Endothelial cell of umbilical vein (primary cell): ENCODE results near the gene ALDH1A2. TPM values are rescaled to one million over a fixed set of nuclear protein-coding genes. Genes with fewer than 3 reads are reported as not detected.

ENCODE experiments used
- BruUV-seq: library from RNA; stranded (reverse); fragments of 400-500 nt; replicated peaks from 2 replicates; lab custom pipeline; 2021; lab: Mats Ljungman, UMichigan
- CTCF ChIA-PET: fragments of 300-600, 350-600 bp; sonication (Branson Sonifier 250); formaldehyde crosslinking; loops from one replicate; lab custom pipeline; 2021; ENCODE audit warnings: antibody characterized with exemption, inconsistent platforms; lab: Charles Lee
- POLR2A ChIA-PET: fragments of 300-600, 350-600 bp; sonication (Branson Sonifier 250); formaldehyde crosslinking; loops from one replicate; lab custom pipeline; 2021; ENCODE audit warnings: antibody characterized with exemption, inconsistent platforms; lab: Charles Lee
- DNase-seq: peaks from one replicate; pipeline ENCODE4 v3.0.0-alpha.2; 2011; ENCODE audit warnings: low read depth, low spot score
- FAIRE-seq: peaks from 2 replicates; lab custom pipeline; 2011; peaks lifted over from hg19 to GRCh38; lab: Jason Lieb, UNC
- H2AFZ ChIP-seq: 2 replicates; pipeline ENCODE4 v1.6.0; 2012; ENCODE audit warnings: low read depth, low read length, control low read depth, inconsistent platforms
- H3K27ac ChIP-seq: 2 replicates; pipeline ENCODE4 v1.5.1; 2011; ENCODE audit warnings: low read depth, mild to moderate bottlenecking, control low read depth, low read length, moderate library complexity; ENCODE audit not compliant: insufficient read depth
- H3K27me3 ChIP-seq, 2 experiments: 2 replicates each; pipeline versions ENCODE4 v1.6.0 to v1.6.1; 2011; ENCODE audit warnings: low read length in 2 of 2, mixed read lengths in 1 of 2; ENCODE audit not compliant: control insufficient read depth in 2 of 2, insufficient read depth in 2 of 2
- H3K36me3 ChIP-seq, 2 experiments: 2 replicates in 1 of 2; 3 replicates in 1 of 2; pipeline ENCODE4 v1.5.1; 2011; ENCODE audit warnings: low read length in 2 of 2, mild to moderate bottlenecking in 1 of 2, moderate library complexity in 1 of 2; ENCODE audit not compliant: control insufficient read depth in 2 of 2, insufficient read depth in 2 of 2; ENCODE audit errors: extremely low read depth in 1 of 2
- H3K4me1 ChIP-seq: 3 replicates; pipeline ENCODE4 v1.5.1; 2011; ENCODE audit warnings: mild to moderate bottlenecking, low read length; ENCODE audit not compliant: control insufficient read depth, insufficient read depth; ENCODE audit errors: extremely low read depth
- H3K4me2 ChIP-seq: 2 replicates; pipeline ENCODE4 v1.6.1; 2011; ENCODE audit warnings: low read length, control low read depth, mixed read lengths; ENCODE audit not compliant: insufficient read depth
- H3K4me3 ChIP-seq, 3 experiments: fragments of 200-600 bp in 1 of 3; sonication (generic), shearing (Covaris generic) in 1 of 3; replicated peaks in 1 of 3; 2 replicates each; pipeline ENCODE4 v1.5.1; 2011 to 2016; ENCODE audit warnings: control low read depth in 3 of 3, low read length in 3 of 3, mild to moderate bottlenecking in 2 of 3, inconsistent platforms in 1 of 3, low read depth in 1 of 3, moderate library complexity in 1 of 3; ENCODE audit not compliant: insufficient read depth in 1 of 3
- H3K79me2 ChIP-seq: 2 replicates; pipeline ENCODE4 v1.6.0; 2012; ENCODE audit warnings: low read length, inconsistent platforms; ENCODE audit not compliant: control insufficient read depth, insufficient read depth
- H3K9ac ChIP-seq: replicated peaks from 2 replicates; pipeline ENCODE3; 2011; ENCODE audit warnings: low read length, control low read depth; ENCODE audit not compliant: insufficient read depth; ENCODE audit errors: extremely low read depth
- H3K9me1 ChIP-seq: replicated peaks from 3 replicates; pipeline ENCODE4 v1.6.0; 2011; ENCODE audit warnings: mild to moderate bottlenecking, low read length; ENCODE audit not compliant: control insufficient read depth, insufficient read depth; ENCODE audit errors: extremely low read depth
- H3K9me3 ChIP-seq: replicated peaks from 2 replicates; pipeline ENCODE4 v1.5.1; 2012; ENCODE audit warnings: low read length, inconsistent platforms; ENCODE audit not compliant: control insufficient read depth, insufficient read depth
- H4K20me1 ChIP-seq: replicated peaks from 2 replicates; pipeline ENCODE3; 2011; ENCODE audit warnings: mild to moderate bottlenecking, low read length; ENCODE audit not compliant: control insufficient read depth, insufficient read depth; ENCODE audit errors: extremely low read depth
- EZH2 ChIP-seq: IDR thresholded peaks from 2 replicates; pipeline ENCODE4 v1.6.1; 2012; ENCODE audit warnings: borderline replicate concordance, low read depth, mild to moderate bottlenecking, moderate library complexity, low read length, inconsistent platforms; ENCODE audit not compliant: severe bottlenecking
- FOS ChIP-seq: IDR thresholded peaks from 2 replicates; pipeline ENCODE4 v1.6.1; 2011; ENCODE audit warnings: mild to moderate bottlenecking, low read length, moderate library complexity, borderline replicate concordance; ENCODE audit not compliant: insufficient read depth
- GATA2 ChIP-seq: IDR thresholded peaks from 2 replicates; pipeline ENCODE4 v1.7.0; 2011; ENCODE audit warnings: low read depth, mild to moderate bottlenecking, moderate library complexity, mixed read lengths, low read length; ENCODE audit not compliant: insufficient read length, insufficient read depth
- JUN ChIP-seq: IDR thresholded peaks from 2 replicates; pipeline ENCODE4 v1.6.1; 2011; ENCODE audit warnings: borderline replicate concordance, low read depth; ENCODE audit not compliant: insufficient read length, insufficient read depth
- MYC ChIP-seq: IDR thresholded peaks from one replicate; pipeline ENCODE4 v1.6.1; 2011; ENCODE audit warnings: mild to moderate bottlenecking, low read depth, low read length
- POLR2A ChIP-seq: IDR thresholded peaks from 2 replicates; pipeline ENCODE4 v1.6.1; 2012; ENCODE audit warnings: low read depth, mild to moderate bottlenecking, control low read depth, low read length
- POLR2AphosphoS5 ChIP-seq: IDR thresholded peaks from 2 replicates; pipeline ENCODE4 v1.6.1; 2012; ENCODE audit warnings: low read depth, mild to moderate bottlenecking, control low read depth, low read length, moderate library complexity; ENCODE audit not compliant: insufficient read depth
- dilution Hi-C: fragments of 300-500 bp; cut with MboI; formaldehyde crosslinking; loops from one replicate; pipeline ENCODE4 v1.15.0; 2019; ENCODE audit warnings: low sequenced_read_pairs; ENCODE audit not compliant: extremely low pct_ligation_motif_present
- intact Hi-C: fragments of 100-400 bp; cut with micrococcal nuclease; formaldehyde crosslinking; loops from one replicate; pipeline ENCODE4 v1.10.0; 2022
- polyA plus RNA-seq, 4 experiments: library from polyadenylated mRNA; depleted of rRNA in 3 of 4; stranded (reverse) in 3 of 4; unstranded in 1 of 4; fragments of >200 nt; gene quantifications; 2 replicates each; pipeline versions ENCODE4 v1.2.1 to v1.2.3, GENCODE V29; 2011 to 2012; ENCODE audit warnings: missing spikeins in 1 of 4
- total RNA-seq: library from RNA; stranded (reverse); gene quantifications from 2 replicates; pipeline ENCODE4 v1.2.3, GENCODE V29; 2021
- TF ChIP-seq, protein P1 (sequence below): IDR thresholded peaks from 2 replicates; pipeline ENCODE4 v1.6.1; 2011; ENCODE audit not compliant: insufficient read depth, insufficient read length
- TF ChIP-seq, protein P2 (sequence below), 2 donors: IDR thresholded peaks; 1 replicate in 1 of 2; 2 replicates in 1 of 2; pipeline ENCODE4 v1.5.1; 2011; ENCODE audit warnings: low read length in 2 of 2, mild to moderate bottlenecking in 2 of 2, moderate library complexity in 2 of 2, control low read depth in 1 of 2, inconsistent platforms in 1 of 2, low read depth in 1 of 2; ENCODE audit not compliant: insufficient read depth in 1 of 2; ENCODE audit errors: extremely low read depth in 1 of 2

ALDH1A2 gene
- total and polyA plus RNA-seq, 2 donors (not counting 3 experiments of a cell fraction or from before 2014, with no cell fraction given) = 16.3 to 34.9 TPM

- Histone ChIP-seq H3K9ac (no peak overlapping the region), H4K20me1 (peaks cover 2% of the 10 kb centered on the region), H3K27ac (no peak overlapping the region), H3K4me3 (no peak overlapping the region), H3K9me3 (no peaks in the 10 kb centered on the region), H3K9me1 (no peaks in the 10 kb centered on the region), H3K27me3 (peaks cover 0 to 5% of the 10 kb centered on the region in 2 experiments), H3K36me3 (no peaks in the 10 kb centered on the region), H2AFZ (no peak overlapping the region), H3K79me2 (no peaks in the 10 kb centered on the region), H3K4me2 (no peak overlapping the region), H3K4me1 (no peaks in the 10 kb centered on the region)
- dilution Hi-C loops = no loop called here
- POLR2A ChIA-PET = no interaction called here
- CTCF ChIA-PET = no interaction called here
- TF ChIP-seq GATA2 (no peak), MYC (no peak), EZH2 (no peak), FOS (no peak), JUN (no peak), POLR2A (no peak), POLR2AphosphoS5 (no peak)
- TF ChIP-seq, protein P1, sequence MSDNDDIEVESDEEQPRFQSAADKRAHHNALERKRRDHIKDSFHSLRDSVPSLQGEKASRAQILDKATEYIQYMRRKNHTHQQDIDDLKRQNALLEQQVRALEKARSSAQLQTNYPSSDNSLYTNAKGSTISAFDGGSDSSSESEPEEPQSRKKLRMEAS = no peak
- TF ChIP-seq, protein P2, sequence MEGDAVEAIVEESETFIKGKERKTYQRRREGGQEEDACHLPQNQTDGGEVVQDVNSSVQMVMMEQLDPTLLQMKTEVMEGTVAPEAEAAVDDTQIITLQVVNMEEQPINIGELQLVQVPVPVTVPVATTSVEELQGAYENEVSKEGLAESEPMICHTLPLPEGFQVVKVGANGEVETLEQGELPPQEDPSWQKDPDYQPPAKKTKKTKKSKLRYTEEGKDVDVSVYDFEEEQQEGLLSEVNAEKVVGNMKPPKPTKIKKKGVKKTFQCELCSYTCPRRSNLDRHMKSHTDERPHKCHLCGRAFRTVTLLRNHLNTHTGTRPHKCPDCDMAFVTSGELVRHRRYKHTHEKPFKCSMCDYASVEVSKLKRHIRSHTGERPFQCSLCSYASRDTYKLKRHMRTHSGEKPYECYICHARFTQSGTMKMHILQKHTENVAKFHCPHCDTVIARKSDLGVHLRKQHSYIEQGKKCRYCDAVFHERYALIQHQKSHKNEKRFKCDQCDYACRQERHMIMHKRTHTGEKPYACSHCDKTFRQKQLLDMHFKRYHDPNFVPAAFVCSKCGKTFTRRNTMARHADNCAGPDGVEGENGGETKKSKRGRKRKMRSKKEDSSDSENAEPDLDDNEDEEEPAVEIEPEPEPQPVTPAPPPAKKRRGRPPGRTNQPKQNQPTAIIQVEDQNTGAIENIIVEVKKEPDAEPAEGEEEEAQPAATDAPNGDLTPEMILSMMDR (IDR thresholded peaks at IDR 0.05; ENCODE audit: extremely low read depth in 1 of 2, insufficient read depth in 1 of 2, low read depth in 1 of 2, low read length in 2 of 2) = no peak
- intact Hi-C loops = no loop called here
- FAIRE-seq (no peak), DNase-seq (no peak)
- BruUV-seq = no TSS peak
Observed at GRCh38 chr15:58096529-58097084, 31.1 kb upstream of the ALDH1A2 start.
